Measurements from ENCODE around the gene RNF144B.
A peak's percentile ranks its signal among the peaks of the same experiment; 100 is the strongest.
"Not testable (repeated sequence)": the region's sequence is repeated elsewhere in the genome, so short reads cannot be mapped to it uniquely, and the experiment has no call there.

The RNF144B gene

GRCh38 chr6:18397701-18398100 lies 10.6 kb downstream of the RNF144B start:
- no peak for DNase-seq (ENCODE audit: low spot score)
- no peak for TF ChIP-seq CTCF (IDR thresholded peaks at IDR 0.05; ENCODE audit: extremely low read depth, missing control alignments)

- not testable (repeated sequence) for DNase-seq (ENCODE audit: low spot score)
Measured at GRCh38 chr6:18398225-18398624, 11.1 kb downstream of the RNF144B start.

- TF ChIP-seq CTCF (IDR thresholded peaks at IDR 0.05; ENCODE audit: extremely low read depth, missing control alignments) = no peak
- peak; percentile 24 for DNase-seq (ENCODE audit: low spot score)
Measured at GRCh38 chr6:18400831-18401446, 13.8 kb downstream of the RNF144B start.

GRCh38 chr6:18404965-18405364 lies 17.8 kb downstream of the RNF144B start:
- not testable (repeated sequence) for DNase-seq (ENCODE audit: low spot score)

- no peak for TF ChIP-seq CTCF (IDR thresholded peaks at IDR 0.05; ENCODE audit: extremely low read depth, missing control alignments)
- no peak for DNase-seq (ENCODE audit: low spot score)
Measured at GRCh38 chr6:18405477-18406293, 18.5 kb downstream of the RNF144B start.

- TF ChIP-seq CTCF (IDR thresholded peaks at IDR 0.05; ENCODE audit: extremely low read depth, missing control alignments) = no peak
- DNase-seq (ENCODE audit: low spot score) = no peak
Measured at GRCh38 chr6:18406955-18407749, 20.0 kb downstream of the RNF144B start.

- not testable (repeated sequence) for DNase-seq (ENCODE audit: low spot score)
Measured at GRCh38 chr6:18409602-18410001, 22.5 kb downstream of the RNF144B start.

GRCh38 chr6:18410412-18410811 lies 23.3 kb downstream of the RNF144B start:
- no peak for DNase-seq (ENCODE audit: low spot score)
- TF ChIP-seq CTCF (IDR thresholded peaks at IDR 0.05; ENCODE audit: extremely low read depth, missing control alignments) = no peak

Data from GM20000 (cell line).